NCI-H1417 (cell line): Measurements from ENCODE around the gene CCDC126.
"Not testable (repeated sequence)": the region's sequence is repeated elsewhere in the genome, so short reads cannot be mapped to it uniquely, and the experiment has no call there.

Experiments
- DNase-seq, 3 experiments: peaks; one replicate each; lab custom pipeline; 2025; lab: John Stamatoyannopoulos, UW

The CCDC126 gene, protein sequence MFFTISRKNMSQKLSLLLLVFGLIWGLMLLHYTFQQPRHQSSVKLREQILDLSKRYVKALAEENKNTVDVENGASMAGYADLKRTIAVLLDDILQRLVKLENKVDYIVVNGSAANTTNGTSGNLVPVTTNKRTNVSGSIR

DNA sequence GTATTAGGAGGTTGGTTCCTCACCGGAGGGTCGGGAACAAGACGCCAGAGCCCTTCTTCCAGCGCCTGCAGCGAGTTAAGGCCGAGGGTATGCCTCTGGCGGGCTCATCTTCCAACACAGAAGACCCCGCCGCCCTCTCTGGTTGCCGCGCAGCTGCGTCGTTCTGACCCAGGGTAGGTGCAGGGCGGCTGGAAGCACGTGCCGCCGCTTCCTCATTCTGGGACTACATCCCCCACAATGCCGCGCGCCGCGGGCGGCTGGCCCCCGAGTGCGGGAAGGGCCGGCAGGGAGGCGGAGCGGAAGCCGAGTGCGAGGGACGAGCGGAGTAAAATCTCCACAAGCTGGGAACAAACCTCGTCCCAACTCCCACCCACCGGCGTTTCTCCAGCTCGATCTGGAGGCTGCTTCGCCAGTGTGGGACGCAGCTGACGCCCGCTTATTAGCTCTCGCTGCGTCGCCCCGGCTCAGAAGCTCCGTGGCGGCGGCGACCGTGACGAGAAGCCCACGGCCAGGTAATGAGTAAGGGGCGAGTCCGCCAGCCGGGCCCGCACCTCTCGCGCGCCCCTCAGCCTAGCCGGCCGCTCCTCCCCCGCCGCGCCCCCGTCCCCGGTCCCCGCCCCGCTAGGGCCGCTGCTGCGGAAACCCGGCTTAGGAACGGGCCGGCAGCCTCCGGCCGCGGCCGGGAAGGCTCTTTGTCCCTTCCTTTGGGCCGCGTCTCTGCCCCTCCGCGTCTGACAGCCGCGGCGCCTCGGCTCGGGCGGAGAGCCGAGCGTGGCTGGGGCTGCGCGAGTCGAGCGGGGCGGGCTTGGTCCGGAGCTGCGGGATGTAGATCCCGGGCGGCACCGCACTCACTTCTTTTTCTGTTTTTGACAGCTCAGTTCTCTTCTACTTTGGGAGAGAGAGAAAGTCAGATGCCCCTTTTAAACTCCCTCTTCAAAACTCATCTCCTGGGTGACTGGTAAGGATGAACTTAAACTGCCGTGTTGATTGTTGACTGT, at the start of gene CCDC126:
Gene CCDC126 (plus strand): TSS at position 289 of the 998 bp plus-strand sequence. CDS start 13,934 bp downstream, outside the sequence.
- DNase-seq: peak; percentile 89 to 98 (median 97)

DNA sequence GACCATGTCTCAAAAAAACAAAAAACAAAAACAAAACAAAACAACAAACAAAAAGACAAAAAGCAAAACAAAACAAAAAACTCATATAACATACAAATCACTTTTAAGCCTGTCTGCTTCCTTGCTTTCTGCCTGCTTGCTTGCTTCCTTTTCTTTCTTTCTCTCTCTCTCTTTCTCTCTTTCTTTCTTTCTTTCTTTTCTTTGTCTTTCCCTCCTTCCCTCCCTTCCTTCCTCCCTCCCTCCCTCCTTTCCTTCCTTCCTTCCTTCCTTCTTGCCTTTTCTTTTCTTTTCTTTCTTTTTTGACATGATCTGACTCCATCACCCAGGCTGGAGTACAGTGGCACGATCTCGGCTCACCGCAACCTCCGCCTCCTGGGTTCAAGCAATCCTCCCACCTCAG, 49.5 kb upstream of the CCDC126 start:
- no peak for DNase-seq

DNA sequence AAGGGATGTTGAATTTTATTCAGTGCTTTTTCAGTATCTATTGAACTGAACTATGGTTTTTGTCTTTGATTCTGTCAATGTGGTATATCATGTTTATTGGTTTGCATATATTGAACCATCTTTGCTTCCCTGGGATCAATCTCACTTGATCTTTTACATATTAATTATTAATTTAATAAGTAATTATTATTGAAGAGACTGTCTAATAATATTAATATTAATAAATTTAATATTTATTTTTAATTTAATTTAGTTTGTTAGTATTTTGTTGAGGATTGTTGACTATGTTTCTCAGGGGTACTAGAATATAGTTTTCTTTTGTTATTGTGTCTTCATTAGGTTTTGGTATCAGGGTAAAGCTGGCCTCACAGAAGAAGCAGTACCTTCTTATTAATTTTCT, 38.9 kb upstream of the CCDC126 start:
- no peak for DNase-seq

DNA sequence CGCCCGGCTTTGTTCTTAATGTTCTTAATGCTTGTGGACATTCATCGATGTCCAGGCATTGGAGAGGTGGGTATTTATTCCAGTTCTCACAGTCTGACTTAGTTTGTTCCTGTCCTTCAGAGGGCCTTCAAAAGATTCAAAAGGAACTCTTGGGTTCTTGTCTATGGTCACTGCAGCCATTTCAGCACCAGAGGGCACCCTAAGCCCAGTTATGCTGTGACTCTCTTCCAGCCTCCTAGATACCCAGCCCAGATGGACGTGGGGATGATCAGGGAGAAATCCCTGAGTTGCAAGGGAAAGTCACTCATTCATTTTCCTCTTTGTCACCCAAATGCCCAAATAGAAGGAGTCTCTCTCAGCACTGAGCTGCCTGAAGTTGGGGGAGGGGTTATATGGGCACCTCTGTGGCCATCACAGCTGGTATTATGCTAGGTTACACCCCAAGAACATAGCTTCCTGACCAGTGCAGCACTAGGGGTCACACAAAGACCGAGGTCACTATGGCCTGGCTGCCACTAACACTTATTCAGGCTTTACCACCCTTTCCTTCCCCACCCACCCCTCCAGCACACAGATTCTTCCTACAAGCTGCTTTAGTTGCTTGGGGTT, 26.5 kb upstream of the CCDC126 start:
- peak; percentile 52 to 92 (median 75) for DNase-seq

DNA sequence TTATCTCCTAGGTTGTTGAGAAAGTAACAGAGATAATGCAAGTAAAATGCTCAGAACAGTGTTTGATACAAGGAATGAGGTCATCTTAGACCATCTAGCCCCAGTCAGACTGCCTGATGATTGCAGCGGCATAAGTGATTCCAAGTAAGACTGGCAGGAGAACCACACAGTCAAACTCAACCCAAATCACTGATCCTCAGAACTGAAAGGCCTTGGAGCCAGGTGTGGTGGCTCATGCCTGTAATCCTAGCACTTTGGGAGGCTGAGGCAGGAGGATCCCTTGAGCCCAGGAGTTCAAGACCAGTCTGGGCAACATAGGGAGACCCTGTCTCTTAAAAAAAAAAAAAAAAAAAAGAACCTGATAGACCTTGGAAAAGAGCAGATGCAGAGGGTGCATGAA, 15.2 kb upstream of the CCDC126 start:
- not testable (repeated sequence) for DNase-seq

DNA sequence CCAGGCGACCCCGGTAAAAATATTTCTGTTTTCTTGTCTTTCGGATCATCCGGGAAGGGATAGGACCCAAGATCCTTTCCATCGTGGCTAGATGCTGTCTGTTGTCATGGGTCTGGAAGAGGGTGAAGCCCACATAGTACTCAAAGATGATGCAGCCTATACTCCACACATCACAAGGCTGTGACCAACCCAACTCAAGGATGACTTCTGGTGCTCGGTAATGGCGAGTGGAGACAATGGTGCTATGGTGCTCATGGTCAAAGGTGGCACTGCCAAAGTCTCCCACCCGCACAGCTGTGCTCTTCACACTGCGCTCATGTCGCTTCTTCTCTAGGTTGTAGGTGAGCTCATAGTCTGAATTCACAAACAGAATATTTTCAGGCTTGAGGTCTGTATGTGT, 11.9 kb upstream of the CCDC126 start:
- not testable (repeated sequence) for DNase-seq

DNA sequence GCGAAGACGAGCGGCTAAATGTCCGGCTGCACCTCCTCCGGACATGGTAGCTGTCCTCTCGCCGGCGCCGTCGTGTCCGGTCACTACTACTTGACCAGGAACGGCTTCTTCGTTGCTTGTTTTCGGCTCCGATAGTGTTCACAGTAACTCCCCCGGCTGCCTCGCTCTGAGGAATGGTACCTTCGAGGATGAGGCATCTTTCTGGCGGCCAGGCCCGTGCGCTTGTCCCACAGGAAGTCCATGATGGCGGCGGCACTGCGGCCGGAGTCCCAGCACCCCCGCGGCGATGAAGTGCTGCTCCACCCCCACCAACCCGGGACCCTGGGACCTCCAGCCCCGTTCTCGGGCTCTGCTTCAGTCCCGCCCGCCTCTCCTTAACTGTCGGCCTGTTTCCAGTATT, 11.0 kb upstream of the CCDC126 start:
- DNase-seq: no peak

DNA sequence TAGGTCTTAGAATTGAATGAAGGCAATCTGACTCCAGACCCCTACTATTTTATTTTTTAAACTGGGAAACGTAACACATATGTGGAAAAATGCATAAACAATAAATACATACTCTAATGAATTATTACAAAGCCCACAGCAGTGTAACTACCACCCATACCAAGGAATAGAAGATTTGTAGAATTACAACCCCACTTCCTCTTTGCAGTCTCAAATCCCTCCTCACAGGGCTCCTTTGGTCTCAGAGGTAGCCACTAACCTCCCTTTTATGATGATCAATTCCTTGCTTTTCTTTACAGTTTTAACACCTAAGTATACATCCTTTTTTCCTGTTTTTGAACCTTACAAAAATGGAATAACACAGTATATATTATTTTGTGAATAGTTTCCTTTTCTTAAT, 6.7 kb upstream of the CCDC126 start:
- DNase-seq: no peak

DNA sequence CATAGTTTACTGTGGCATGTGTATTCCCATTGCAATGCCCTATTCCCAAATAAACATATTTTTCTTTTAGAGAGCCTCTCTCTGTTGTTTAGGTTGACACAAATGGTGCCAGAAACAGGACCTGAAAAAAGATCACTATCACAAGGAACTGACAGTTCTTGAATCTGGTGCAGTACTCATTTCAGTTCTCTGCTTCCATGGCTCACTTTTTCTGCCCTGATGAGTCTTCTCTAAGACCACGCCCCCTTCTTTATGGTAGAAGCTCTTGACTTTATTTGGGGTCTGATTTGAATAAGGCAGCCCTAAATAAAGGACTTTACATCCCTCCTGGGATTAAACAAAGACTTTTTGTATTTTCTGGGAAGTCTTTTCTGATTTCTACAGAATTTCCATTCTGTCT, 3.5 kb upstream of the CCDC126 start:
- no peak for DNase-seq

DNA sequence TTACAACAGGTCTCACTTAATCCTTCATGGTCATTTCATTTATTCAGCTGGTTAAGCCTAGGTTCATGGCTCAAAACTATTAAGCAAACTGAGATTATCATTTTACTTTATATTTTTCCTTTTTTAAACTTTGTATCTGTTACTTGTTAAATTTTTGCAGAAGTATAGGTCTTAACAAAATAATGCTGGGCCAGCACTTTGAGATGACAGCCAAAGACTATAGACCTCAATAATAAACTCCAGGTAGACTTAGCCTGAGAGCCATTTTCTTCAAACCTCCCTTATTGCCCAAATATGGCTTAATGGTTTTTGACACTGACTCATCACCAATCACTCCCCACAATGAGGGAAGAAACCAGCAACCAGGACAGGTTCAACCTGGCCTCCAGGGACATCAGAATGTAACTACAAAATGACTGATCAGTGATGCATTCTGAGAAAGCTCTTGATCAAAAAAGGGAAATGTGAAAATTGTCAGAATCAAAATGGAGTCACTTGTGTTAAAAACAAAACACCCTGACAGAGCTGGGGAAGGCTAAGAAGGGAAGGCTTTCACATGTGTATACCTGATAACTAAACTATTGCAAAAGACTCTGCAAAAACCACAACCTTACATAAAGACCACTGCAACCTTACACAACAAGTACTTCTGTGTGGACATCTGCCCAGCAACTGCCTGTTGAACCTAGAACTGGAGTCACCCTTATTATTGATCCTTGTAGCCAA, 2.1 kb upstream of the CCDC126 start:
- DNase-seq: no peak

DNA sequence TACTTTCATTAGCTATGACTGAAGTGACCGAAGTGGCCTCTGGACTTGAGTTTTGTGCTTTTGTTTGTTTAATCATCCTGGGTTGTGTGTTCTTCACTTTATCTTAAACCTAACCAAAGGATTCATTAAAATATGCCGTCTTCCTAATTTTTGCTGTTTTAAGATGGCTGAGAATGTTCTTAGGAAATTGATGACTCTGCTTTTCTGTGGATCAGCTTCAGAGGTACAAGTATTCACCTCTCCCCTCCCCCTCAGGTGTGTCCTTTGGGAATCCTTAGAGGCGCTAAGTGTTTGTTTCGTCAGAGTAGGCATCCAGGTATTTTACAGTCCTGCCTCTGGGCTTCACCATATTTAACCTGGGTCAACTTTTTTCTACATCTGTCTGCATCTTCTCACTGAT, 1.1 kb downstream of the CCDC126 start:
- DNase-seq: peak; percentile 50 to 68 (median 68)

DNA sequence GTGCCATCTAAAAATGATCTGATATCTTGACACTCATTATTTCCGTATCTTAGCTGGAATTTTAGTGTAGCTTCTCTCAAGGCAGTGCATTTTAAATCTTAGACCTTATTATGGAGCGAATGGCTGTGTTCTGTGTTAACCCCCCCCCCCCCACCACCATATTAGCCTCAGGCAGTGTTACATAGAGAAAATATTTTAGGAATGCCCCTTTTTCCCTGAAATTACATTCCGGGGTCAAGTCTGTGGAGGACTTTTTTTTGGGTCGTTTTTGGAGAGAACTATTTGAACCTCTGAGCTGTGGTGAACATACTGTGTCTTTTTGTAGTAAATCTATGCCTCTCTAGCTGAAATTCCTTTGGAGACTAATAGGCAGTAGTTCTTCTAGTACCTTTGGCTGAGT, 3.1 kb downstream of the CCDC126 start:
- DNase-seq: no peak

DNA sequence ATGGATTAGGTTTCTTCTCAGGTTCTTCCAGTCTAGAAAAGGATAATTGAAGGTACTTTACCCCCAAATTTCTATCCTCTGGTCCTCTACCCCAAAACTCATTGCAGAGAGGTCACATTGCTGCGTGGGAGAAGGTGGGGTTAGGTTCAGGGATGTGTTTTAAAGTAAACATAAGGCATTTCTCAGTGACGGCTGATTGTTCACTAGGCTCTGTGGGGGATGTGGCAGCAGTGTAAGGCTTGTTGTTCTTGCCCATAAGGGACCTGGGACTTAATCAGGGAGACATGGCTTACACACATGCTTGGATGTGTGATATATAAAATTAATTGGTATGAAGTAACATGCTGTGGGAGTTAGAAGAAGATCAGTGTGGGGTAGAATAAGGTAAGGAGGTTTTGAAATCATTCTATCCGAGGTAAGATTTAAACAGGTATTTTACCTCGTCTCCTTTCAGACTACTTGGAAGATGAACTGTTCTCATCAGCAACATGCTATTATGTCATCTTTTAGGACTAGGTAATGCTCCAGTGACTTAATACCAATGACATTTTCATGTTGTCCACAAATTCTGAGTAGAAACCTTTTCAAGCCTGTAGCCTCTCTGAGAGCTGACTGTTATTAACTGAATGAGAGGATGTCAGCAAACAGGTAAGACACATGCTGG, 6.6 kb downstream of the CCDC126 start:
- peak in 1 of 3 experiments; percentile 60 for DNase-seq

DNA sequence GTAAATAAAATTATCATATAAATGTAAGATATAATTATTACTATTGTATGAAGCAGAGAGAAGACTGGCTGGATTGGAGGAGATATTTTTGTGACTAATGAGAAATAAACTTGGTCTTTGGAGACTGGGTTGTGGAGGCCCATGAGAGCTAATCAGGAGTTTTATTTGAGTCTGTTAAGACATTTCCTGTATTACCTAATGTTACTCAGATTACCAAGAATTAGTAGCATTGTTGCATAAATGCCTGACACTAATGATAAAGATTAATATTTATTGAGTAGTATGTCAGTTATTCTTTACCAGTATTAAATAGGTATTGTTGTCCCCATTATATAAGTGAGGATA, 7.1 kb downstream of the CCDC126 start:
- DNase-seq: no peak

DNA sequence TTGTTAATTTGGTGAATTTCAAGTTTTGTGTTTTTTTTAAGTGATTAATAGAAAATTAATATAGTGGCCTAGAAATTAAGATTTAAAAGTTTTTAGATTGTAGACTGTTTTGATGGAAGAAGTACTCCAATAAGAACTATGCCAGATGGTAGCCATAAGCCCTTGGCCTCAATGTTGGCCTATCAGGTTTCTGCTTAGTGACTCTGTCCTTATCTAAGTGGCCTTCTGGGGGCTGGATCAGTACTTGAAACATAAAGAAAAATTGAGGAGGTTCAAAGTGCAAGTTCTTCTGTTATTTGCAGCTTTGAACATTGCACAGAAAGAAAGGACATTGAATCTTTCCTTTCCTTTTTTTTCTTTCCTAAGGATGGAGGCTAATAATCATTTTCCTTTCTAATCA, 9.9 kb downstream of the CCDC126 start:
- no peak for DNase-seq

DNA sequence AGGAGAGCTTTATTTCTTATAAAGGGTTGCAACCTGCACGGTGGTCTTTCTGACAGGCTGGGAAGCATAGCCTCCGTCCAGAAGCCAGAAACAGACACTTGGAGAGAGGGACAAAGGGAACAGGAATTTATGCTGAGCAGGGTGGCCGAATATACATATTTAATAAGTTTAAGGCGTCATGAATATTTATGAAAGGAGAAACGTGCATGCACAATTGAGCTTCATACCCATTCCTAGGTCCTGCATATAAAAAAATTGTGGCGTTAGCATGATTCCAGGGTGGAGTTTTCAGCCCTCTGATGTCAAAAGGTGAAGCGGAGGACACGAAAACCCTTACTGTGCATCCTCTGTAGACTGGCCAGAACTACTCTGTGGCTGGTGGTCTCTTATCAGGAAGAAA, 10.7 kb downstream of the CCDC126 start:
- no peak for DNase-seq

DNA sequence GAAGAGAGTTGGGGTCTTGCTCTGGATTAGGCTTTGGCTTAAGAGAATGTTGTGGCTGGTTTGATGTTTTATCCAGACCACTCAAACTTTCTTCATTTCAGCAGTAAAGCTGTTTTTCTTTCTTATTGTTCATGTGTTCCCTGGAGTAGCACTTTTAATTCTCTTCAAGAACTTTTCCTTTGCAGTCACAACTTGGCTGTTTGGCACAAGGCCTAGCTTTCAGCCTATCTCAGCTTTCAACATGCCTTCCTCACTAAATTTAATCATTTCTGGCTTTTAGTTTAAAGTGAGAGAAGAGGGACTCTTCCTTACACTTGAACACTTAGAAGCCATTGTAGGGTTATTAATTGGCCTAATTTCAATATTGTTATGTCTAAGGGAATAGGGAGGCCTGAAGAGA, 18.1 kb downstream of the CCDC126 start:
- DNase-seq: no peak

DNA sequence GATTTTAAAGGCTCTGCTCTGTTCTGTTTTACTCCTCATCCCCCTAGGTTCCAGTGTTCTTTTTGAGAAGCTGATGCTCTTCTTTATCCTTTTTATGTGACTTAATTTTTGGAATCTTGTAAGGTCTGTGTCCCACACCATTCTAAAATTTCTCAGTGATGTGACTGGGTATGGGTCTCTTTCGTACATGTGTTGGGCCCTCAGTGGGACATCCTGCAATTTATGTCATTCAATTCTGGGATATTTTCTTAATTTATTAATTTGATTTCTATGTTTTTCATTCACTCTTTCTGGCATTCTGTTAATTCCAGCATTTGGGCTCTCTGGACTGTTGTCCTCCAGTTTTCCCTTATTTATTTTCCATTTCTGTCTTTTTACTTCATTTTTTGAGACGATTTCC, 19.4 kb downstream of the CCDC126 start:
- DNase-seq: no peak

DNA sequence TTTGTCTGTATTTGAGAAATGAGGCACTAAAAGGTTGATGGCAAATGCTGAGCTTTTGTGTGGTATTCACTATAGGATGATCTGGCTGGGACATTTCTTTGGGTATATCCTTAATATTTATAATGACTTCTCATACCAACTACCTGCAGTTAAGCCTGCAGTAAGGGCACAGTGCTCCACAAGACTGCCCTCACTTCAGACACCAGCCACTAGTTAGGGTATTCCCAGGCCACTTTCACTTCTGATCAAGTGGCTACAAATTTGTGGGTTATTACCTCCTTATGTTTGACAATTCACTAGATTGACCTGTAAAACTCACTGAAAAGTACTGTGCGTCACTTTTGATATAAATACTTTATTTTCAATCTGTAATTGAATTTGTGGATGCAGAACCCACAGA, 20.3 kb downstream of the CCDC126 start:
- DNase-seq: no peak

DNA sequence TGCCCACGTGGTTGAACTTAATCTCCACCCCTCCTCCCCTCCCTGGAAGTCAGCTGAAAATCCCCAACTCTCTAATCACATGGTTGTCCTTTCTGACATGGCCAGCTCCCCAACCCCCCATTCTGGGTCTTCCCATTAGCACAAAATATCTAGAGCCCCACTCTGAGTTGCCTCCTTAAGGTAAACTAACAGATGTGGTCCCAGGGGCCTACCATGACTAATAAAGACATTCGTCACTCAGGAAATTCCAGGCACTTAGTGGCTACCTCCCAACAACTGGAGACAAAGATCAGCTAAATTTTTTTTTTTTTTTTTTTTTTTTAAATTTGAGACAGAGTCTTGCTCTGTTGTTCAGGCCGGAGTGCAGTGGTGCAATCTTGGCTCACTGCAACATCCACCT, 21.1 kb downstream of the CCDC126 start:
- DNase-seq: no peak

DNA sequence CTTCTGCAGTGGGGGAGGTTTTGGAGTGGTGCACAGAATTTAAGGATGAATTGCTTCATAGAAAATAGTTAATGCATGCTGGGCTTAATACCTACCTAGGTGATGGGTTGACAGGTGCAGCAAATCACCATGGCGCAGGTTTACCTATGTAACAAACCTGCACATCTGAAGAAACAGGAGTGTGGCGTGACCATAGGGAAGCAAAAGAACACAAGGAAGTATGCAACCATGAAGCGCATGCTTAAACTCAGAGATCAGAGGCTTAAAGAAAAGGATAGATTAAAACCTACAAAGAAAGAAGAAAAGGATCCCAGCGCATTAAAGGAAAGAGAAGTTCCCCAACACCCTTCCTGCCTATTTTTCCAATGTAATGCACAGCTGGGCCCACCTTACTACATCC, 22.0 kb downstream of the CCDC126 start:
- DNase-seq: no peak

DNA sequence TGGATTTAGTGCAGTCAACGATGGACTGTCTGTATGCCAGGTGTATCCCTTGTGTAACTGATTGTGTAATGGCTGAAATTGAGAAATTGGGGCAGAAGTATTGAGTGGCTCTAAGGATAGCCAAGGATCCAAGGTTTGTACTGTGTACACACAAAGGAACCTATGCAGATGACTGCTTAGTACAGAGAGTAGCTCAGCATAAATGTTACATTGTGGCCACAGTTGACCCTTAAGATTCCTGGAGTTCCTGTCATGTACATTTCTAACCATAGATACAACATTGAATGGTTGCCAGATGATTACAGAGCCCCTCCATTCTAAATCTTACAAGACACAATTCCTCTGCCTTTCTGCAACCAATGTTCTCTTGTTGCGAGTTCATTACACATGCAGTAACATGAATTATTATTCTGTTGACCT, 25.3 kb downstream of the CCDC126 start:
- DNase-seq: no peak
